Fibroblast of gingiva (primary cell): ENCODE data around the gene ZNF560.

Experiments used
- DNase-seq: peaks from one replicate; pipeline ENCODE4 v3.0.0-alpha.2; 2011; ENCODE audit warnings: low read depth

ZNF560 gene

DNA sequence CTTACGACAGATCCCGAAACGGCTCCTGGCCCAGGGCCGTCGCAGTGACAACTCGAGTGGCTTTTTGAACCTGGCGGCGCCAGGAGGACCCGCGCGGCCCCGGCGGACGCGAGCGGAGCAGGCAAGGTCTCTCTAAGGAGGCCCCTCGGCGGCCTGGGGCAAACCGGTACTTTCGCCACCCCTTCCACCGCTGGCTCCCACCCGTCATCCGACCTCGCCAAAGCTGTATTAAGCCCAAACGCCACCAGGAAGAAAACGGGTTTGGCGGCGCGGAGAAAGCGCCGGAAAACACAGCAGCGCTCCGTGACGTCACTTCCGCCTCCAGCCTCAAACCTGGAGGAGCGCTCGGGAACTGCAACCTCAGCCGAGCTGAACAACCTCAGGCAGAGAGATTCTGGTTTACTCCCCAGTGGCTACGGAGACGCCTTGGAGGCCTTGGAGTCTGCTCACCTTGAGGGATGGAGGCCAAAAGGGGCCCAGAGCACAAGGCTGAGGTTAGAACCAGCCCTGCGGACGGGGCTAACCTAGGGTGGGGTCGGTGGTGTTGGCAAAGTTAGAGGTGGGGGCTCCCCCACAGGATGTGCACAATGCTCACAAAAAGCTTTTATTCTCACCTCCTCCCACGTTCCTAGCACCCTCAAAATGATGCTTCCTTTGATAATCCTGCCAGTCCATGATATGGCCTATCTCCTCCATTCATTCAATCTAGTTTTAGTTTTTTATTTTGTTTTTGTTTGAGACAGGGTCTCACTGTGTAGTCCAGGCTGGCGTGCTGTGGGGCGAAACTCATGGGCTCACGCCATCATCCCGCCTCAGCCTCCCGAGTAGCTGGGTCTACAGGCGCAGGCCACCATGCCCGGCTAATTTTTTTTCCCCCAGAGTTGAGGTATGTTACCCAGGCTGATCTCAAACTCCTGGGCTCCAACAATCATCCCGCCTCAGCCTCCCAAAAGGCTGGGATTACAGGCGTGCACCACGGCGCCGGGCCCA lies 62.8 kb downstream of the ZNF560 start, which contains the start of gene ZNF266:
ZNF266 (minus strand) TSS at position 295 of the 990 bp plus-strand sequence. CDS start 15,484 bp downstream, outside the sequence.
- peak; percentile 86 for DNase-seq

- DNase-seq = no peak
These were observed 66.9 kb downstream of the ZNF560 start for GRCh38 chr19:9431475-9431874.

DNA sequence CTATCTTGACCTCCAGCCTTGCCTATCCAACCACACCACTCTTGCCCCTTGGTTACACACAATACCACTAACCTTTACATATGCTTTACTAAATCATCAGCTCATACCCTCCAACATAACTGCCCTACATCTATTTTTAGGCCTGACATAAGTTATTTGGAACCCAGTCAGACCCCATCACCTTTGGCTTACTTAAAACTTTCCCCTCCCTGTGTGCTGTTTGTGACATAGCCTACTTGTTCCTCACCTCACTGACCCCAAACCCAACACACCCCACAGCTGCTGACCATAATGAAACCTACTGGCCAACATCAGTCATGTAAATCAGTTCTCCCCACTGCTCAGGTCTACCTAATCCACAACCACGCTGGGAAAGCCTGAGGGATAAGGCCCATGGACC lies 68.0 kb downstream of the ZNF560 start:
- no peak for DNase-seq

DNA sequence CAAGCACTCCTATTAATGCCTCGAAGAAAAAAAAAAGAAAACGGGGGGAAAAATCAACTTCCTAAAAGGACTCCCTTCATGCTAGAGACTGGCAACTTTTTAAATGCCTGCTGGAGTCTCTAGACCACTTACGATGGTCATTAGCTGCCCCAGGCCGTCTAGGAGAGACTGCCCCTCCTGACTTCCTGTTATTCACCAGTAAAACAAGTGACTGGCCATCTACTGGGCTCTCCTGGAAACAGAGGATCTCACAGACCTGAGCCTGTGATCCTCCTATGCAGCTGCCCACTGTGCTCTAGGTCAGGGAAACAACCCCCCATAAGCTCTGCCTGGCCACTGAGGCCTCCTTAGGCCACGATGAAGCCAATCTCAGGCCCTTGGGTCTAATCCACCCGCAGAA lies 70.5 kb downstream of the ZNF560 start:
- DNase-seq = no peak
